A549 treated with AZD2906 at 1 μM for 4 hours (cell line): ENCODE data around the gene MAGOH. TPM values are rescaled to one million over a fixed set of nuclear protein-coding genes. Genes with fewer than 3 reads are reported as not detected.

Experiments
- total RNA-seq: library from RNA; stranded (reverse); fragments of 200-300 nt; extraction: Qiagen RNA extraction; gene quantifications from 5 replicates; pipeline ENCODE4 v1.2.3, GENCODE V29; 2022

MAGOH gene
- total RNA-seq = 60.6 to 80.7 TPM (median 64.0 TPM) in 5 replicates

GRCh38 chr1:53238197-53239155 is at the start of gene MAGOH:
Gene MAGOH (minus strand): TSS chr1:53238518. CDS start chr1:53238448, 70 bp downstream.

GRCh38 chr1:53220171-53220961 is 18.0 kb downstream of the MAGOH start, which contains the start of gene CZIB:
Gene CZIB (minus strand): TSS chr1:53220634. CDS start chr1:53220575, 59 bp downstream.

DNA sequence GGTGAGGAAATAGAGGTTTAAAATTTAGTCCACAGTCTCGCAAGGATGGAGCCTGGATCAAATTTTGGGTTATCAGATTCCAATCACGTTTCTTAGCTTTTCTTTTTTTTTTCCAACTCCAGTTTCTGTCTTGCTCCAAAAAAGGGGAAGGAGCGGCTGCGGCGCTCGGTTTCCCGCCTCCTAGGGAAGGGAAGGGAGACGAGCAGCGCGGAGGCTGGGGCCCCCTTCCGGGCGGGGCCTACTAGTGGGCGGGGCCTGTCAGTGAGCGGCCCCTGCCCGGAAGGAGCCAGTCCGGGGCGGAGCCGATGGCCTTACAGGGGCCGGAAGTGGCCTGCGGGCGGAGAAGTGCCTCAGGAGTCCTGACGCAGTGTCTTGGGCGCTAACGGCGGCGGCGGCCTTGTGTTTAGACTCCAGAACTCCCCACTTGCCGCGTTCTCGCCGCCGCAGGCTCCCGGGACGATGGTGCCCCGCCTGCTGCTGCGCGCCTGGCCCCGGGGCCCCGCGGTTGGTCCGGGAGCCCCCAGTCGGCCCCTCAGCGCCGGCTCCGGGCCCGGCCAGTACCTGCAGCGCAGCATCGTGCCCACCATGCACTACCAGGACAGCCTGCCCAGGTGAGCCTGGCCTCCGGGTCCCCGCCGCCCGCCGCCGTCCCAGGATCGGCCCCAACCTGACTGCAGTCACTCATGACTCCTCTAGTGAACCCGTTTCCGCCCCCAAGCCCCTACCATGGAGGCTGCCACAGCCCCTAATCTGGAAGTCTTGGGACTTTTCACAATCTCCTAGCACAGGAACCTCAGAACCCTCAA is 41.6 kb downstream of the MAGOH start, which contains the start of gene CPT2:
CPT2 (plus strand) TSS at position 340 of the 806 bp plus-strand sequence; CDS start at position 460, 120 bp downstream.

Other genes with a start within 250 kb of the MAGOH start
- 0.02 TPM in 1 of 5 replicates, not detected in the others for gene PODN, start 176.3 kb downstream of the MAGOH start, total RNA-seq
- gene SLC1A7, start 95.9 kb downstream of the MAGOH start, total RNA-seq = 0.03 TPM in 1 of 5 replicates, not detected in the others
- 8.1 to 9.8 TPM (median 9.3 TPM) in 5 replicates for gene CPT2, start 41.7 kb downstream of the MAGOH start, total RNA-seq
- 28.0 to 31.6 TPM (median 29.8 TPM) in 5 replicates for gene CZIB, start 17.9 kb downstream of the MAGOH start, total RNA-seq
- 27.4 to 38.4 TPM (median 34.1 TPM) in 5 replicates for gene LRP8, start 89.6 kb upstream of the MAGOH start, total RNA-seq
- gene DMRTB1, start 220.9 kb upstream of the MAGOH start, total RNA-seq = not detected in 5 replicates